Endothelial cell of coronary artery (primary cell): ENCODE measurements around the gene ZNF814. TPM values are rescaled to one million over a fixed set of nuclear protein-coding genes. Genes with fewer than 3 reads are reported as not detected.

ENCODE experiments used
- total RNA-seq: library from RNA; depleted of rRNA; stranded (reverse); fragments of >200 nt; gene quantifications from 2 replicates; pipeline ENCODE4 v1.2.3, GENCODE V29; 2014

ZNF814 gene
- 3.8 and 7.2 TPM in 2 replicates for total RNA-seq

DNA sequence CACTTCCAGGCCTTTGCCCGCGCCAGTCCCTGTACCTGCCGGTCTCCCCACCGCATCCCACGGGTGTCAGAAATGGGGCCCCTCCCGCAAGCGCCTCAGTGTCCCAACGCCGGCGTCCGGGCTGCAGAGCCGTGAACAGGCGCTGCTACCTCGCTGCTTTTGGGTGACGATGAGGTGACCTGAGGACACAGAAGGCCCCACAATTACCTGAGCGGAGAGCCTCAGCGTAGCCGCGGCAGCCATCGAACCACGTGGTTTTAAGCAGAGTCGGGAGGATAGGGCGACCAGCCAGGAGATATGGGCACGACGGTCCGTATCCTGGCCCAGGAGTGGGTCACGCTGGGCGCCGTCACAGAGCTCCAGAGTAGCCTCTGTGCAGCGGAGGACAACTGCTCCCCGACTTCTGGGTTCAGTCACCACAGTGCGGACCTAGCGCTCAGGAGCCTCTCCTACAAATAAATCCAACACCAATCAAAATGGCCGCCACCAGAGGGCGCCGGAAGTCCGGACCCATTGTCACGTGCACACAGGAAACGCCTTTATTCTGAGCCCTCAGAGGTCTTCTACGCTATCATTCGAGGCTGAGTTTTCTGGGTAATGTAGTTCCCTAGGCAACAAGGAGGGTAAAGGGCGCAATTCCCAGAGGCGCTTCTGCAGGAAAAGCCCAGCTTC lies at the start of gene ZNF814:
TSS of gene ZNF814 (minus strand) at position 478 of the 672 bp plus-strand sequence. CDS start at position 243, 235 bp downstream.

DNA sequence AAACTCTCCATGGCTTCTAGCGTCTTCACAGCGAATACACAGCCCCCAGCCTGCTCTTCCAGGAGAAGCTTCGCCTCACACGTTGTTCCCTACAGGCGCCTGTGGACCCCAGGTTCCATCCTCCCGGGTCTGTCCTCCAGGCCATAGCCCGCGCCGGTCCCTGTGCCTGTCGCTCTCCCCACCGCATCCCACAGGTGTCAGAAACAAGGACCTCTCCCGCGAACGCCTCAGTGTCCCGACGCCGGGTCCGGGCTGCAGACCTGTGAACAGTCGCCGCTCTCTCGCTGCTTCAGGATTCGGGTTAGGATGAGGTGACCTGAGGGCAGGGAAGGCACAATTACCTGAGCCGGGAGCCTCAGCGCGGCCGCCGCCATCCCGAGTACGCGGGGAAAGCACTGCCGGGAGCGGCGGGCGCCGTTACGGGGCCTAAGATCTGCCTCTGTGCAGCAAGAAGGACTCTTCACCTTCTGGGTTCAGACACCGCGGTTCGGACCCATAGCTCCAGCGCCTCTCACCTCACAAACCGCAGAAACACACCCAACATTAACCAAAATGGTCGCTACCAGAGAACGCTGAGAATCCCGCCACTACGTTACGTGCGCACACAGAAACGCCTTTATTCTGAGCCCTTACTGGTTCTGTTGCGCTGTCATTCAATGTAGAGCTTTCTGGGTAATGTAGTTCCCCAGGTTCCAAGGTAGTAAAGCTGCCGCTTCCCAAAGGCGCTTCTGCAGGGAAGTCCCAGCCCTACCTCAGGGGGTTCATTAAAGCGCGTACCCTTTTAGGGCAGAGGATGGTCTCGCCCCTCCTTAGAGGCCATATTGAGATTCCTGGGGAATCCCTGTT lies 46.2 kb upstream of the ZNF814 start, which contains the start of gene ZNF418:
TSS of gene ZNF418 (minus strand) at position 583 of the 846 bp plus-strand sequence. CDS start 1,580 bp downstream, outside the sequence.

DNA sequence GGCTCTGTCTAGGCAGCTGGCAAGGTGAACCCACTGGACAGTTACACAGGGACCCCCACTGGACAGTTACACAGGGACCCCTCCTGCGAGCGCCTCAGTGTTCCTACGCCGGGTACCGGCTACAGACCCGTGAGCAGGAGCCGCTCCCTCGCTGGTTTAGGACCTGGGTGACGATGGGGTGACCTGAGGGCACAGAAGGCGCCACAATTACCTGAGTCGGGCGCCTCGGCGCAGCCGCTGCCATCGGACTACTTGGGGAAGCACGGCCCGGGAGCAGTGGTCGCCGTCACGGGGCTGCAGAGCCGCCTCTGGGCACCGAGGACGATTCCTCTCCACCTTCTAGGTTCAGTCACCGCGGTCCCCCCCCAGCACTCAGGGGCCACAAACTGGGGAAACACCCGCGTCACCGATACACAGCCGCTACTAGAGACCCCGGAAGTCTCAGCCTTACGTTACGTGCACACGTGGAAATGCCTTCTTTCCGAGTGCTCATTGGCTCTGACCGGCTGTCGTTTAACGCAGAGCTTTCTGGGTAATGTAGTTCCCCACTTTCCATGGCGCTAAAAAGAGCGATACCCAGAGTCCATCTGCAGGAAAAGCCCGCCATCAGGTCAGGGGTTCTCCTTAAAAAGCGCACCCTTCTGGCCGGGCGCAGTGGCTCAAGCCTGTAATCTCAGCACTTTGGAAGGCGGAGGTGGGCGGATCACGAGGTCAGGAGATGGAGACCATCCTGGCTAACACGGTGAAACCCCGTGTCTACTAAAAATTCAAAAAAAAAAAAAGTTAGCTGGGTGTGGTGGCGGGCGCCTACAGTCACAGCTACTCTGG lies 27.5 kb upstream of the ZNF814 start, which contains the start of gene ZNF417:
TSS of gene ZNF417 (minus strand) at position 425 of the 828 bp plus-strand sequence. CDS start at position 244, 181 bp downstream.

DNA sequence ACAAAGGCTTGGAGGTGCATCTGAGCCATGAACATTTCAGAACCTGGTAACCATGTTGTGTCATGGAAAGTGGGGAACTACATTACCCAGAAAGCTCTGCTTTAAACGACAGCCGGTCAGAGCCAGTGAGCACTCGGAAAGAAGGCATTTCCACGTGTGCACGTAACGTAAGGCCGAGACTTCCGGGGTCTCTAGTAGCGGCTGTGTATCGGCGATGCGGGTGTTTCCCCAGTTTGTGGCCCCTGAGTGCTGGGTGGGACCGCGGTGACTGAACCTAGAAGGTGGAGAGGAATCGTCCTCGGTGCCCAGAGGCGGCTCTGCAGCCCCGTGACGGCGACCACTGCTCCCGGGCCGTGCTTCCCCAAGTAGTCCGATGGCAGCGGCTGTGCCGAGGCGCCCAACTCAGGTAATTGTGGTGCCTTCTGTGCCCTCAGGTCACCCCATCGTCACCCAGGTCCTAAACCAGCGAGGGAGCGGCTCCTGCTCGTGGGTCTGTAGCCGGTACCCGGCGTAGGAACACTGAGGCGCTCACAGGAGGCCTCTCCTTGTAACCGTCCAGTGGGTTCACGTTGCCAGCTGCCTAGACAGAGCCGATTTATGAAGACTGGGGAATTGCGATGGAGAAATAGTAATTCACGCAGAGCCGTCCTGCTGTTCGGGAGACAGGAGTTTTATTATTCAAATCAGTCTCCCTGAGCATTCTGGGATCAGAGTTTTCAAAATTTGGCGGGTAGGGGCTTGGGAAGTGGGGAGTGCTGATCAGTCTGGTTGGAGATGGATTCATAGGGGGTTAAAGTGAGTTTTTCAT lies 39.0 kb downstream of the ZNF814 start, which contains the start of gene ZNF587:
TSS of gene ZNF587 (plus strand) at position 194 of the 808 bp plus-strand sequence. CDS start at position 374, 180 bp downstream.

DNA sequence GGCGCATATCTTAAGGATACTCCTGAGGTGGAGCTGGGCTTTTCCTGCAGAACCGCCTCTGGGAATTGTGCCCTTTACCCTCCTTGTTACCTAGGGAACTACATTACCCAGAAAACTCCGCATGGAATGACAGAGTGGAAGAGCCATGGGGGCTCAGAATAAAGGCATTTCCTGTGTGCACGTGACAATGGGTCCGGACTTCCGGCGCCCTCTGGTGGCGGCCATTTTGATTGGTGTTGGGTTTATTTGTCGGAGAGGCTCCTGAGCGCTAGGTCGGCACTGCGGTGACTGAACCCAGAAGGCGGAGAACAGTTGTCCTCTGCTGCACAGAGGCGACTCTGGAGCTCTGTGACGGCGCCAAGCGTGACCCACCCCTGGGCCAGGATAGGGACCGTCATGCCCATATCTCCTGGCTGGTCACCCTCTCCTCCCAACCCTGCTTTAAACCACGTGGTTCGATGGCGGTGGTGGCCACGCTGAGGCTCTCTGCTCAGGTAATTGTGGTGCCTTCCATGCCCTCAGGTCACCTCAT lies 58.7 kb downstream of the ZNF814 start, which contains the start of gene ZNF587B:
TSS of gene ZNF587B (plus strand) at position 229 of the 532 bp plus-strand sequence. CDS start at position 459, 230 bp downstream.

DNA sequence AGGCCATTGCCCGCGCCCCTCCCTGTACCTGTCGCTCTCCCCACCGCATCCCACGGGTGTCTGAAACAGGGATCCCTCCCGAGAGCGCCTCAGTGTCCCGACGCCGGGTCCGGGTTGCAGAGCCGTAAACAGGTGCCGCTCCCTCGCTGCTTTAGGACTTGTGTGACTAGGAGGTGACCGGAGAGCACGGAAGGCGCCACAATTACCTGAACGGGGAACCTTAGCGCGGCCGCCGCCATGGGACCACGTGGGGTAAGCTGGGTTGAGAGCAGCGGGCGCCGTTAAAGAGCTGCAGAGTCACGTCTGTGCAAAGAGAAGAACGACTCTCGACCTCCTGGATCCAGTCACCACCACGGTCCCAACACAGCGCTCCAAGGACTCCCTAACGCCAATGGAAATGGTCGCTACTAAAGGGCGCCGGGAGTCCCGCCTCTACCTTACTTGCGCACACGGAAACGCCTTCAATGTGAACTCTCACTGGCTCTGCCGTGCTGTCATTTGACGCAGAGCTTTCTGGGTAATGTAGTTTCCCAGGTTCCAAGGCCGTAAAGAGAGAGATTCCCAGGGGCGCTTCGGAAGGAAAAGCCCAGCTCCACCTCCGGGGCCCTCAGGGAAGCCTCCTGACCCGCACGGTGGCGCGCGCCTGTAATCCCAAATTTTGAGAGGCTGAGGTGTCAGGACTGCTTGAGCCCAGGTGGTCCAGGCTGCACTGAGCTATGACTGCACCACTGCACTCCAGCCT lies 74.2 kb downstream of the ZNF814 start, which contains the start of gene ZNF552:
TSS of gene ZNF552 (minus strand) at position 409 of the 742 bp plus-strand sequence. CDS start at position 239, 170 bp downstream.

Other genes with a start within 250 kb of the ZNF814 start
- not detected in 2 replicates for gene ZSCAN4, start 220.1 kb downstream of the ZNF814 start, total RNA-seq
- gene ZNF551, start 207.1 kb downstream of the ZNF814 start, total RNA-seq, result 6.9 and 7.0 TPM in 2 replicates
- gene ZNF154, start 179.8 kb downstream of the ZNF814 start, total RNA-seq, result 0.27 and 2.4 TPM in 2 replicates
- gene ZNF671, start 161.4 kb downstream of the ZNF814 start, total RNA-seq, result 4.3 and 6.6 TPM in 2 replicates
- gene ZNF776, start 142.2 kb downstream of the ZNF814 start, total RNA-seq, result 17.5 and 18.3 TPM in 2 replicates
- 10.3 and 17.8 TPM in 2 replicates for gene ZNF586, start 119.4 kb downstream of the ZNF814 start, total RNA-seq
- gene ZNF552, start 74.1 kb downstream of the ZNF814 start, total RNA-seq, result 5.4 and 5.5 TPM in 2 replicates
- 20.2 and 34.4 TPM in 2 replicates for gene ZNF587B, start 58.7 kb downstream of the ZNF814 start, total RNA-seq
- gene ZNF587, start 39.2 kb downstream of the ZNF814 start, total RNA-seq, result 26.0 and 31.2 TPM in 2 replicates
- 13.1 and 16.8 TPM in 2 replicates for gene ZNF417, start 27.6 kb upstream of the ZNF814 start, total RNA-seq
- gene ZNF418, start 46.4 kb upstream of the ZNF814 start, total RNA-seq, result 3.1 and 8.8 TPM in 2 replicates
- gene ZNF256, start 58.7 kb upstream of the ZNF814 start, total RNA-seq, result 3.6 and 4.1 TPM in 2 replicates
- gene C19orf18, start 85.5 kb upstream of the ZNF814 start, total RNA-seq, result 0.09 and 0.18 TPM in 2 replicates
- gene ZNF606, start 113.8 kb upstream of the ZNF814 start, total RNA-seq, result 7.0 and 11.6 TPM in 2 replicates
- gene ZSCAN1, start 145.0 kb upstream of the ZNF814 start, total RNA-seq, result not detected in 2 replicates
- 0.18 and 1.6 TPM in 2 replicates for gene ZNF135, start 170.2 kb upstream of the ZNF814 start, total RNA-seq
- gene ZSCAN18, start 209.2 kb upstream of the ZNF814 start, total RNA-seq, result 3.5 and 22.2 TPM in 2 replicates